ENCODE results near the gene KBTBD3.

DNA sequence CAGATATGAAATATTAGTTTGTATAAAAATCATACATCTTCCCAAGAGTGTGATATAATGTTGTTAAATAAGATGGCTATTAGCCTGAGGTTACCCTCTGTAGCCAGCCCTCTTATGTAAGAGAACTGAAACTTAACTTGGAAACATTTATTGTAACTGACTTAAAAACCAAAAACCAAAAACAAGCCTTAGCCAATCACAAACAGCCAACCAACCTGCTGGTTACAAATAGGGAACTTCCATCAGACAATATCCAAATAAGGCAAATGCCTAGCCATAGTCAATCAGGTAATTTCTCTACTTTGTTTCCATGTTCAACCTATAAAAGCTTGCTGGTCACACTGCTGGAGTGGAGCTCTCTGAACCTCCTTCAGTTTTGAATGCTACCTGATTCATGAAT lies 14.1 kb downstream of the KBTBD3 start:
- TF ChIP-seq RCOR1 (IDR thresholded peaks at IDR 0.05; ENCODE audit: insufficient replicate concordance, low read length) (no peak), CTCF (conservative IDR thresholded peaks at IDR 0.05; ENCODE audit: low read depth, low read length) (no peak), MAZ (IDR thresholded peaks at IDR 0.05; ENCODE audit: borderline replicate concordance, low read depth, low read length) (no peak), RAD21 (IDR thresholded peaks at IDR 0.05; ENCODE audit: low read length) (no peak), SMC3 (IDR thresholded peaks at IDR 0.05; ENCODE audit: low read depth, low read length) (no peak), BHLHE40 (IDR thresholded peaks at IDR 0.05; ENCODE audit: low read depth, low read length) (no peak), POLR2A (IDR thresholded peaks at IDR 0.05; ENCODE audit: low read depth, low read length) (no peak)

Measured in IMR-90 (cell line).